ENCODE results near the gene CNTNAP2. TPM values are rescaled to one million over a fixed set of nuclear protein-coding genes. Genes with fewer than 3 reads are reported as not detected.

Gene CNTNAP2
- total RNA-seq: 1.3 TPM
- long read RNA-seq: 0 reads

- no peak for DNase-seq (ENCODE audit: low spot score)
Observed at GRCh38 chr7:146116521-146117222, at the start of gene CNTNAP2. CNTNAP2 (plus strand) TSS chr7:146116801; CDS start chr7:146116877, 76 bp downstream.

GRCh38 chr7:146067880-146068279 lies 48.7 kb upstream of the CNTNAP2 start:
- no peak for DNase-seq (ENCODE audit: low spot score)

GRCh38 chr7:146074195-146074765 lies 42.3 kb upstream of the CNTNAP2 start:
- no peak for DNase-seq (ENCODE audit: low spot score)

- DNase-seq (ENCODE audit: low spot score): no peak
Observed at GRCh38 chr7:146076344-146076743, 40.3 kb upstream of the CNTNAP2 start.

GRCh38 chr7:146084086-146084485 lies 32.5 kb upstream of the CNTNAP2 start:
- DNase-seq (ENCODE audit: low spot score): no peak

- DNase-seq (ENCODE audit: low spot score): no peak
Observed at GRCh38 chr7:146090023-146090645, 26.5 kb upstream of the CNTNAP2 start.

GRCh38 chr7:146094356-146094755 lies 22.2 kb upstream of the CNTNAP2 start:
- no peak for DNase-seq (ENCODE audit: low spot score)

GRCh38 chr7:146096994-146097393 lies 19.6 kb upstream of the CNTNAP2 start:
- no peak for DNase-seq (ENCODE audit: low spot score)

- no peak for DNase-seq (ENCODE audit: low spot score)
Observed at GRCh38 chr7:146106319-146106718, 10.3 kb upstream of the CNTNAP2 start.

- DNase-seq (ENCODE audit: low spot score): no peak
Observed at GRCh38 chr7:146112755-146113154, 3.8 kb upstream of the CNTNAP2 start.

- no peak for DNase-seq (ENCODE audit: low spot score)
Observed at GRCh38 chr7:146115548-146115850, 1.1 kb upstream of the CNTNAP2 start.

GRCh38 chr7:146115851-146116520 lies 615 bp upstream of the CNTNAP2 start:
- DNase-seq (ENCODE audit: low spot score): no peak

GRCh38 chr7:146117576-146117975 lies 975 bp downstream of the CNTNAP2 start:
- no peak for DNase-seq (ENCODE audit: low spot score)

- DNase-seq (ENCODE audit: low spot score): no peak
Observed at GRCh38 chr7:146119002-146119401, 2.4 kb downstream of the CNTNAP2 start.

GRCh38 chr7:146123715-146124114 lies 7.1 kb downstream of the CNTNAP2 start:
- DNase-seq (ENCODE audit: low spot score): no peak

- DNase-seq (ENCODE audit: low spot score): no peak
Observed at GRCh38 chr7:146126767-146127509, 10.3 kb downstream of the CNTNAP2 start.

GRCh38 chr7:146129296-146129695 lies 12.7 kb downstream of the CNTNAP2 start:
- DNase-seq (ENCODE audit: low spot score): no peak

- no peak for DNase-seq (ENCODE audit: low spot score)
Observed at GRCh38 chr7:146129997-146130396, 13.4 kb downstream of the CNTNAP2 start.

GRCh38 chr7:146131701-146132100 lies 15.1 kb downstream of the CNTNAP2 start:
- DNase-seq (ENCODE audit: low spot score): no peak

GRCh38 chr7:146136357-146136875 lies 19.8 kb downstream of the CNTNAP2 start:
- no peak for DNase-seq (ENCODE audit: low spot score)

GRCh38 chr7:146138926-146139325 lies 22.3 kb downstream of the CNTNAP2 start:
- no peak for DNase-seq (ENCODE audit: low spot score)
